Right kidney (tissue), 1 donor: ENCODE data around the gene IQCF2.
"Not testable (repeated sequence)": the region's sequence is repeated elsewhere in the genome, so short reads cannot be mapped to it uniquely, and the experiment has no call there.

Source experiments
- DNase-seq: peaks from one replicate; pipeline ENCODE4 v3.0.0-alpha.2; 2016

The IQCF2 gene

DNA sequence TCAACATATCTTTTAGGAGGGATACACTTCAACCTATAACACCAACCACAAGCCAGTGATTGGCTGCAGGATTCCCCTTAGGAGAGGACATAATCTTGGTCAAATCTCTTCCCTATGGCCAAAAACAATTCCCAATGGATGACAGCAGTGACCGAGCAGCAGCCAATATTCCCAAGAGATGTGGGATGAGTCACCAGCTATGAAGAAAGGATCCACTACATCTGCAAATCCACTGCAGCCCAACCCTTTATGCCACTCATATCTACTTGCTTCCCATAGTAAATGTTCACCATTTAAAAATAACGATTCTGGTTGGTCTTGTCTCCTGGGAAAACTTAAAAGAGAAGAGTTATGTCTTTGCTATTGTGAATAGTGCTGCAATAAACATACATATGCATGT lies 18.5 kb downstream of the IQCF2 start:
- no peak for DNase-seq

DNA sequence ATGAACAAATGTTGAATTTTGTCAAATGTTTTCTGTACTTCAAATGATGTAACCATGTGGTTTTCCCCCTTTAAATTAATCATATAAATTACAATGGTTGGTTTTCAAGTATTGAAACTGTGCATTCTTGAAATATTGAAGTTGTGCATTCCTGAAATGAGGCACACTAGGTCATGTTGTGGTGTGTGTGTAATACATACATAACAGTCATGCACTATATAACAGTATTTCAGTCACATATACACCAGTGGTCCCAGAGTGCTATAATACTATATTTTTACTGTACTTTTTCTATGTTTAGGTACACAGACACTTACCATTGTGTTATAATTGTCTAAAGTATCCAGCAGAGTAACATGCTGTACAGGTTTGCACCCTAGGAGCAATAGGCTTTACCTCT lies 25.0 kb downstream of the IQCF2 start:
- no peak for DNase-seq

DNA sequence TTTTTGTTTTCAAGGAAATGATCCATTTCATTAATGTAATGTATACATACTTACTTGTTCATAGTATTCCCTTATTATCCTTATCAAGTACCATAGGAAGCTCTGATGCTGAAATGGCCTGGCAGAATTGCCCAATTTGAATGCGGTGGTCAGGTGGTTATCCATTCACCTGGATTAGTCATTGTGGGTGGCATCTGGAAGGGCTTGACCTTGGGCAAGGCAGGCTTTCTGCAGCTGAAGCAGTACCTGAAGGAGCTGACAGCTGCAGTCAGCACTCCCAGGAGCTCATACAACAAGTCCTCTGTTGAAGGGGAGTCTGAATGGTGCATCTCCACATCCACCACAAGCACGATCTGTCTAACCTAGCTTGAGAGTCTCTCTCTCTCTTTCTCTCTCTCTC lies 26.2 kb downstream of the IQCF2 start:
- DNase-seq: no peak

DNA sequence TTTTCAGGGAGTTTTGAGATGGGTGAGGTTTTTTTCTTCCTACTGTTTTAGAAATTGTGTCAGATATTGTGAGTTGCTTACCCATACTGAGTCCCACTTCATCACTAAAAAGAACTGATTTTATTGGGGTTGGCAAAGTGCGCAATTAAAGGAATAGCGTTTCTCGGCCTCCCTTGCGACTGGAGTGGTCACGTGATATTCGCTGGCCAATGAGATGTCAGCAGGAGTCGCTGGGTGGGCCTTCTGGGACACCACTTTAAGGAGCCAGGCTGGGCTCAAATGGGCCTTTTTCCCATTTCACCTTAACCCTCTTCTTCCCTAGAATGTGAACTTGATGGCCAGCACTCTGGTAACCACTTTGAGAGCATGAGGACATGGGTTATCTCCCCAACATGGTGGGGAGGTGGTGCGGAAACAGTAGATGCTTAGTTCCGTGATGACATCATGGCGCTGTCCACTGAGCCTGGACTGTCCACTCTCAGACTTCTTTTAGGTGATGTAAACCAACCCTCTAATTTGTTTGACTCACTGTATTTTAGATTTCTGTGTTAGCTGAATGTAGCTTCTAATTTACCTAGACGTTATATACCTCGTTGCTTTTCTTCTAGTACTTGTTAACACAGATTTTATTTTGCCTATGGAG lies 27.2 kb downstream of the IQCF2 start:
- DNase-seq: no peak

DNA sequence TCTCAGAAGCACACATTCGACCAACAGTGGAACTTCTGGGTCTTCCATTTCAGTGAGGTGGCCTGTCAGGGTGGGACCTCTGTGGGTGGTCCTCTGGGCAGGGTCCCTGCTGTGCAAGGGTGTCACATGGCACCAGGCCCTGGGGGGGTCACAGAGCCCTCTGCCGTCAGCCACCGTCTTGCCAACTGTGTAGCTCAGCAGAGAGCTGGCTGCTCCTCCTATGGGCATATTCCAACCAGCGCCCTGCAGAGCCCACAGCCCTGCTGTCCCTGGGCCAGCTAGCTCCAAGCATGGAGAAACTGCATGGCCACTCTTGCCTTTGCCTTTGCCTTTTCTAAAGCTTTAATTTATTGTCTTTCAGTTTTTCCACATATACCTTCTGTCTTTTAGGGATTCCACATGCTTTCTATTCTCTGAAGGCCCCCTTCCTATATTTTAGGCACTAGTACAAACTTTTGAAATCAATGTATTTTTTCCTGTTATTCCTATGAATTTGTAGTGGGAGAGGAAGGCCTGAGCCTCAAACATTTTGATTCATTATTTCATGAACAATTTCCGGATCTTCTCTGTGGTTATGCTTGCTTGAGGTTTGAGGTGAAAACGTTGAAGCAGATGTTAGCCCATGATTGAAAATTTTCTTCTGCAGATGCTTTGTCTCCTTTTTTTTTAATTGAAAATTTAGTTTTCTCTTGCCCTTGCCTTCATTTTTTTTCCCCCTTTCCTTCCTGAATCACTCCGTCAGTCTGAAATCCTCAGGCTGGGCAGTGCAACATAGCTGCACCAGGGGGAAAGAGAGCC lies 30.0 kb downstream of the IQCF2 start:
- no peak for DNase-seq

DNA sequence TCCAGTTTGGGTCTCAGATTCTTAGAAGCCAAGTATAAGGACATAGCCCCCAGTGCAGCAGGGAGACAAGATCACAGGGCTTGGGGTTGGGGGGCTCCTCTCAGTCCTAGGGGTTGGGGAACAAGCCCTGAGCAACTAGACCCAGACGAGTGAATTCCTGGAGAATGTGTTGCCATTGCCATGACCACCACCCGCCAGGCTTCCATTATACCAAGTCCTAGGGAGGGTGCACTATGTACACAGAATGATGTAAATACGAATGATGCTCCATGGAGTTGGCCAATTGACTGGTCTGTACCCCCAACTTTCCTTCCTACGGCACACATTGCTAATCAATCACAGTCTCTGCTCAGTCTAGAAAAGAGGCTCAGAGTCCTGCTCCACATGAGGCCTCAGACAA lies 33.0 kb downstream of the IQCF2 start:
- no peak for DNase-seq

DNA sequence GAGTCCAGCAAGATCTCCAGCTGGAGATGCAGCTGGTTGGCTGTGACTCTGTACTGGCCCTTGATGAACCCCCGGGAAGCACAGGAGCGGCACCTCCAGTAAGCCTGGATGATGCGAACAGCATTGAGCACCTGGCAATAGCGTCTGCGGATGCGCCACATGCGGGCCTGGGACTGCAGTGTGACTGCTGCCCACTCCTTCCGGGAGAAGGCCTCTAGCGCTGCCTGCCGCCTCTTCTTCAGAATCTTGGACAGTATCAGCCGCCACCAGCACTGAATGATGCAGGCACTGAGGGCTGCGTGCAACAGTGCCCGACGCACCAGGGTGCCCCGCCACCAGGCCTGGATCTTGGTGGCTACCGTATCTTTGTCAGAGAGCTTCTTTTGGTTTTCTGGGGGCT lies 33.5 kb downstream of the IQCF2 start:
- no peak for DNase-seq

DNA sequence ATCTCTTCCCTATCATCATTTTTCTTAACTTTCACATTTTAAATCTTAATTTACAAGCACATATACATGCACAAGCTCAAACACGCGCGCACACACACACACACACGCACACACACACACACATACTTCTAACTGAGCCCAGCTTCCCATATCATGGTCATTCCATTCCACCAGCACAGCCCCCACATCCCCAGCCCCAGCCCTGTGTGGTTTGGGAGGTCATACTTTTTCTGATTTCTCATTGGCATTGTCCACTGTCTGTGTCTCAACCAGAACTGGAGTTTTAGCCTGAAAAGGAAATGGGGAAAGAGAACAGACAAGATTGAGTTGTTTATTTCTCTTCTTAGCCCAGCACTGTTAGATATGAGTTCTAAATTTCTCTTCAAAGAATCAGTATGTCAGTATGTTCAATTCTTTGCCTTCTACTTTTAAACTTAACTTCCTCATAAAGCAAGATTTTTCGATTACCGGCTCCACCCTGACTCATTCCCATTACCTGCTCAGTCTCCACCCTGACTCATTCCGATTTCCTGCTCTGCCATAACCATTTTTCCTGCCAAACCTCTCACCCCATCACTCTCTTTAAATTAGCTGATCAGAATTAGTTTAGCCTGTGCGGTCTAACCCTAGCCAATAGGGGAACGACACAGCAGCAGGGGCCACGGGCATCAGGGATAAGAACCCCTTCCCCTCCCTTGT lies 35.3 kb downstream of the IQCF2 start:
- no peak for DNase-seq

DNA sequence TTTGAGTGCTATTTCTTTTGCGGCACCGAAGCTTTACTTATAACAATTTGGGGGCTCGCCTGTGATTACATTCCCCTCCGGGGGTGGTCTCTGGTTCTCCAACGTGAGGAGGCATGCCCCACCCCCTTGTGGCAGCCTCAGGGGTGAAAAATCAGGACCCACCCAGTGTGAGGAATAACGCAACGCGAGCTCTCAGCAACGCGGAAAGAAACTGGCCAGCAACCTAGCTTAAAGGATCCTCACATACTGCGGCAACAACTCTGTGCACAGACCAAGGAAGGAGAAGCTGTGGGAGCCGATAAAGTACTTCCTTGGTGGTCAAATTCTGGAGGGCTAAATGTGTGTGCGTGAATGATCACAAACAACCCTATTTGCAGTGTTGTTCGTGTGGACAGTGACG lies 36.0 kb downstream of the IQCF2 start:
- DNase-seq: no peak

DNA sequence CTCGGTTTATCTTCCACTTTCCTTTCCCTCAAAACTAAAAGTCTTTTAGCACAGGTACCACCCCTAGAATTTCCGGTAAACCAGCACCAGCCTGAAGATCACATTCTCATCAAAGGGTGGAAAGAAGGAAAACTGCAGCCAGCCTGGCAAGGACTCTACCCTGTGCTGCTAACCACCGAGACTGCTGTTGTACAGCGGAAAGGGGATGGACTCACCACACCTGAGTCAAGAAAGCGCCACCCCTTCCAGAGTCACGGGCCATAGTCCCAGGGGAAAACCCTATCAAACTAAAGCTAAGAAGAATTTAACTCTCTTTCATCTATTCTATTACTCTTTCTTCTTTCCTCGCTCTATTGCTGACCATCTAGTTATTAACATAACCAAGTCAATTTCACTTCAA lies 38.6 kb downstream of the IQCF2 start:
- not testable (repeated sequence) for DNase-seq

DNA sequence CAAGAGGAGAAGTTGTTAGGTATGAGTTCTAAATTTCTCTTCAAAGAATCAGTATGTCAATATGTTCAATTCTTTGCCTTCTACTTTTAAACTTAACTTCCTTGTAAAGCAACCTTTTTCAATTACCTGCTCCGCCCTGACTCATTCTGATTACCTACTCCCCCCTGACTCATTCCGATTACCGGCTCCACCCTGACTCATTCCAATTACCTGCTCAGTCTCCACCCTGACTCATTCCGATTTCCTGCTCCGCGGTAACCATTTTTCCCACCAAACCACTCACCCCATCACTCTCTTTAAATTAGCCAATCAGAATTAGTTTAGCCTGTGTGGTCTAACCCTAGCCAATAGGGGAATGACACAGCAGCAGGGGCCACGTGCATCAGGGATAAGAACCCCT lies 40.9 kb downstream of the IQCF2 start:
- DNase-seq: not testable (repeated sequence)

DNA sequence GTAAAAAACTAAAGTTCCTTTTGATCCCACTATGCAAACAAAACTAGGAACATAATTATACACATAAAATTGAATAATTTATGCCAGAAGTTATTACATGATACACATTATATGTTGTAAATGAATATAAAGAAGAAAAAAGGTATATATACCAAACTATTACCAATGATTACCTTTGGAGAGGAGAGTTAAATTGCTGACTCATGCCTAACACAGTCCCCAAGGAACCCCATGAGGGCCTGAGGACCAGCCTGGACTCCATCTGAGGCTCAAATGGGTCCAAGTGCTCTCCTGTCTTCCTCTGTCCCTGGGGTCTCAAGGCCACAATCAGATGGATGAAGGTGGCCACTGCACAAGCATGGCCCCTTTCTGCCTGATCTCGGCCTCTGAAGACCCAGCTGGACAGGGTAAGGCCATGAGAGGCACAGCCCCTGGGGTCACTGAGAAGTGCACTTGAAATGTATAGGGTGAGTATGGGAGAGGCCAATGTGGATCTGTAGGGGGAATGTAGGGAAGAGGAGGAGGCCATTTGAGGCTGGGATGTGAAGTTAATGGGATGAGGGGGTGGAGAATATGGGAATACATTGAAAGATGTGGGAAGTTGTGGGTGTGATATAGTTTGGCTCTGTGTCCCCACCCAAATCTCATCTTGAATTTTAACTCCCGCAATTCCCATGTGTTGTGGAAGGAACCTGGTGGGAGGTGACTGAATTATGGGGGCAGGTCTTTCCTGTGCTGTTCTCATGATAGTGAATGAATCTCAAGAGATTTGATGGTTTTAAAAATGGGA lies 42.8 kb downstream of the IQCF2 start:
- no peak for DNase-seq

DNA sequence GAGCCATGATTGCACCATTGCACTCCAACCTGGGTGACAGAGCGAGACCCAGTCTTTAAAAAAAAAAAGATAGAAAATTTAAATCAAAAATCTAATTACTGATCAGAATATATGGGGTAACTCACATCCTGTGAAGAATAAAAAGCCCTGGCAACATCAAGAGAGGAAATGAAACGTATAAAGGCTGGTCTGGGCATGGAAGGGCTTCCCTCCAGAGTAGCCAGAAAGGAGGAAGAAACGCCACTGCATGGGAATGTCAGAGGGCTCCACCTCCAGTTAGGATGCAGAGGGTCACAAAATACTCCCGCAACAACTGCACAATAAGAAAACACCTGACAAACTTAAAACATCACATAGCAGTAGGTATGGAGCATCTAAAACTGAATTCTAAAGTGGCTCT lies 46.6 kb downstream of the IQCF2 start:
- no peak for DNase-seq
